Spleen (tissue), 11 donors: Measurements from ENCODE around the gene RGMB. TPM values are rescaled to one million over a fixed set of nuclear protein-coding genes. Genes with fewer than 3 reads are reported as not detected.
A peak's percentile ranks its signal among the peaks of the same experiment; 100 is the strongest.

Experiments
- DNase-seq: peaks from one replicate; pipeline ENCODE4 v3.0.0-alpha.2; 2020
- H3K27ac ChIP-seq, 8 donors: fragments of 200-600 bp; sonication (generic) in 7 of 8; 1 replicate in 4 of 8; 2 replicates in 4 of 8; pipeline versions ENCODE4 v1.5.0 to v1.8.0; 2016 to 2021; ENCODE audit warnings: inconsistent platforms in 4 of 8, mild to moderate bottlenecking in 4 of 8, moderate library complexity in 1 of 8
- H3K27me3 ChIP-seq, 7 donors: fragments of 200-600 bp; sonication (generic) in 6 of 7; replicated peaks in 1 of 7; 1 replicate in 4 of 7; 2 replicates in 3 of 7; pipeline versions ENCODE4 v1.5.0 to v1.8.0; 2016 to 2021; ENCODE audit warnings: inconsistent platforms in 3 of 7, mild to moderate bottlenecking in 1 of 7
- H3K36me3 ChIP-seq, 6 donors: fragments of 200-600 bp; sonication (generic) in 5 of 6; 1 replicate in 4 of 6; 2 replicates in 2 of 6; pipeline versions ENCODE4 v1.5.0 to v1.8.0; 2016 to 2021; ENCODE audit warnings: inconsistent platforms in 2 of 6
- H3K4me1 ChIP-seq, 6 donors: fragments of 200-600 bp; sonication (generic) in 5 of 6; 1 replicate in 3 of 6; 2 replicates in 3 of 6; pipeline versions ENCODE4 v1.5.0 to v1.8.0; 2016 to 2021; ENCODE audit warnings: inconsistent platforms in 3 of 6
- H3K4me3 ChIP-seq, 8 donors: fragments of 200-600 bp; sonication (generic) in 7 of 8; 1 replicate in 4 of 8; 2 replicates in 4 of 8; pipeline versions ENCODE4 v1.5.0 to v1.8.0; 2016 to 2021; ENCODE audit warnings: inconsistent platforms in 4 of 8, mild to moderate bottlenecking in 4 of 8, moderate library complexity in 2 of 8
- H3K9me3 ChIP-seq, 8 donors: fragments of 200-600 bp; sonication (generic) in 7 of 8; 1 replicate in 4 of 8; 2 replicates in 4 of 8; pipeline versions ENCODE4 v1.5.0 to v1.8.0; 2016 to 2021; ENCODE audit warnings: inconsistent platforms in 4 of 8
- CTCF ChIP-seq, 11 experiments: fragments of 200-600 bp in 7 of 11; fragments of 450-650 bp in 4 of 11; sonication (generic) in 4 of 11; IDR thresholded peaks in 8 of 11; conservative IDR thresholded peaks in 3 of 11; 1 replicate in 7 of 11; 2 replicates in 4 of 11; pipeline versions ENCODE4 v1.4.0 to v1.8.0; 2016 to 2021; ENCODE audit warnings: antibody characterized with exemption in 11 of 11, inconsistent platforms in 4 of 11, mild to moderate bottlenecking in 1 of 11
- POLR2A ChIP-seq, 3 donors: fragments of 450-650 bp; IDR thresholded peaks; one replicate each; pipeline ENCODE4 v1.5.1; 2017; ENCODE audit warnings: antibody characterized with exemption in 3 of 3, mild to moderate bottlenecking in 1 of 3
- POLR2AphosphoS5 ChIP-seq, 3 donors: sonication (generic); formaldehyde crosslinking; IDR thresholded peaks; one replicate each; pipeline ENCODE4 v1.5.1; 2017; ENCODE audit warnings: antibody characterized with exemption in 3 of 3
- WGBS, 5 donors: extraction: QIAGEN DNeasy Blood & Tissue Kit in 3 of 5; methylation state at CpG; one replicate each; pipeline versions ENCODE4 v1.1.5 to v1.1.7; 2013 to 2018; 5-methylcytosine and 5-hydroxymethylcytosine counted together
- intact Hi-C: fragments of 100-400 bp; cut with DNase I; formaldehyde crosslinking; loops from one replicate; pipeline ENCODE4 v1.15.0; 2023; ENCODE audit warnings: low total_unique reads
- polyA plus RNA-seq, 3 donors: library from polyadenylated mRNA; stranded (reverse); fragments of 200-250 nt; gene quantifications; one replicate each; pipeline ENCODE4 v1.2.1, GENCODE V29; 2013
- total RNA-seq, 7 donors: library from RNA; depleted of rRNA in 3 of 7; stranded (reverse); fragments of >200 nt in 3 of 7; fragmentation: NEBNext Ultra II Directional in 4 of 7; extraction: Animal tissue kit (Norgen Biotek cat#: 25700) in 4 of 7; gene quantifications; one replicate each; pipeline versions ENCODE4 v1.1.0 to v1.2.1, GENCODE V29; 2016 to 2021
- donor health status: healthy with polysubstance abuse.
- donor health status: DM: no; HTN: no; CAD: no; lungs with moderate emphysema.
- donor health status: DM: no; HTN: no; CAD: no.
- donor health status: Bipolar disorder and iron deficiency.
- donor health status: healthy.
- donor health status: DM: no; HTN: no; CAD: no.
- donor health status: DM: yes; HTN: yes; CAD: no.

RGMB gene
- total and polyA plus RNA-seq, 10 donors, result 2.1 to 22.9 (median 14.5) TPM

GRCh38 chr5:98794414-98795080, 21.1 kb downstream of the RGMB start:
- Histone ChIP-seq H3K4me1 (peaks cover 0 to 4% (median 0%) of the 10 kb centered on the region in 6 donors), H3K36me3 (peaks cover 0 to 18% (median 8%) of the 10 kb centered on the region in 6 donors), H3K9me3 (no peaks in the 10 kb centered on the region), H3K27me3 (no peaks in the 10 kb centered on the region), H3K27ac (no peak overlapping the region), H3K4me3 (no peak overlapping the region)
- no peak for DNase-seq
- WGBS, 5 donors, result 75 to 88% (median 84%) methylated on average over 9 of the region's 9 CpGs
- TF ChIP-seq POLR2AphosphoS5 (IDR thresholded peaks at IDR 0.05), result no peak
- no peak for TF ChIP-seq POLR2A (IDR thresholded peaks at IDR 0.05)
- no peak for TF ChIP-seq CTCF (IDR thresholded peaks at IDR 0.05 in 8 of 11, conservative IDR thresholded peaks at IDR 0.05 in 3 of 11)
- intact Hi-C loops, result no loop called here

GRCh38 chr5:98795243-98795642, 21.8 kb downstream of the RGMB start:
- TF ChIP-seq POLR2A (IDR thresholded peaks at IDR 0.05), result no peak
- TF ChIP-seq POLR2AphosphoS5 (IDR thresholded peaks at IDR 0.05), result no peak
- TF ChIP-seq CTCF (IDR thresholded peaks at IDR 0.05 in 8 of 11, conservative IDR thresholded peaks at IDR 0.05 in 3 of 11), result no peak
- WGBS, 5 donors, result 90 to 93% (median 91%) methylated on average over 5 of the region's 5 CpGs

GRCh38 chr5:98796197-98796972, 22.9 kb downstream of the RGMB start:
- Histone ChIP-seq H3K4me3 (no peak overlapping the region), H3K27ac (no peak overlapping the region), H3K36me3 (peaks cover 0 to 18% (median 8%) of the 10 kb centered on the region in 6 donors), H3K27me3 (no peaks in the 10 kb centered on the region), H3K9me3 (no peaks in the 10 kb centered on the region), H3K4me1 (peaks cover 0 to 4% (median 0%) of the 10 kb centered on the region in 6 donors)
- intact Hi-C loops, result no loop called here
- TF ChIP-seq CTCF (IDR thresholded peaks at IDR 0.05 in 8 of 11, conservative IDR thresholded peaks at IDR 0.05 in 3 of 11) (peak; percentile 39 to 80 (median 68)), POLR2AphosphoS5 (IDR thresholded peaks at IDR 0.05) (no peak), POLR2A (IDR thresholded peaks at IDR 0.05) (no peak)
- no peak for DNase-seq
- 11 to 16% (median 12%) methylated on average over 7 of the region's 7 CpGs for WGBS, 5 donors

More at GRCh38 chr5:98795243-98795642, 21.8 kb downstream of the RGMB start:
- no peak for DNase-seq
- H3K4me1 ChIP-seq, result peaks cover 0 to 4% (median 0%) of the 10 kb centered on the region in 6 donors
- no peaks in the 10 kb centered on the region for H3K27me3 ChIP-seq
- no peaks in the 10 kb centered on the region for H3K9me3 ChIP-seq
- H3K27ac ChIP-seq, result no peak overlapping the region
- no peak overlapping the region for H3K4me3 ChIP-seq
- intact Hi-C loops, result no loop called here
- peaks cover 0 to 18% (median 8%) of the 10 kb centered on the region in 6 donors for H3K36me3 ChIP-seq

- TF ChIP-seq POLR2A (IDR thresholded peaks at IDR 0.05), result no peak
- no peak for TF ChIP-seq POLR2AphosphoS5 (IDR thresholded peaks at IDR 0.05)
- TF ChIP-seq CTCF (IDR thresholded peaks at IDR 0.05 in 8 of 11, conservative IDR thresholded peaks at IDR 0.05 in 3 of 11), result no peak
- Histone ChIP-seq H3K4me1 (peaks cover 0 to 4% (median 0%) of the 10 kb centered on the region in 6 donors), H3K4me3 (no peak overlapping the region), H3K36me3 (peaks cover 0 to 12% (median 3%) of the 10 kb centered on the region in 6 donors), H3K27ac (no peak overlapping the region), H3K27me3 (no peaks in the 10 kb centered on the region), H3K9me3 (no peaks in the 10 kb centered on the region)
- intact Hi-C loops, result no loop called here
- DNase-seq, result no peak
- WGBS, 5 donors, result 42 to 97% (median 89%) methylated on average over 1 of the region's 1 CpG
Observed at GRCh38 chr5:98798371-98798770, 24.9 kb downstream of the RGMB start.
